HepG2 (cell line): ENCODE results near the gene SNX22. TPM values are rescaled to one million over a fixed set of nuclear protein-coding genes. Genes with fewer than 3 reads are reported as not detected.

ENCODE experiments used
- AGO2 ChIP-seq: fragments of 200-400 bp; formaldehyde crosslinking; optimal IDR thresholded peaks from 2 replicates; pipeline ENCODE3; 2017; ENCODE audit warnings: mild to moderate bottlenecking, low read depth, low read length, moderate library complexity
- ARNTL ChIP-seq: sonication (generic); formaldehyde crosslinking; IDR thresholded peaks from 2 replicates; pipeline ENCODE4 v1.4.0; 2020; ENCODE audit warnings: mild to moderate bottlenecking, missing genetic modification reagents
- ATM ChIP-seq: fragments of 450-650 bp; IDR thresholded peaks from 2 replicates; pipeline ENCODE4 v1.7.1; 2017; ENCODE audit warnings: mild to moderate bottlenecking, borderline replicate concordance
- ERF ChIP-seq: IDR thresholded peaks from 2 replicates; pipeline ENCODE4 v1.6.1; 2018; ENCODE audit warnings: missing biosample characterization, missing genetic modification reagents
- FOXC1 ChIP-seq: sonication (generic); formaldehyde crosslinking; IDR thresholded peaks from 2 replicates; pipeline ENCODE4 v1.8.0; 2022; ENCODE audit warnings: mild to moderate bottlenecking, missing genetic modification reagents, borderline replicate concordance
- FOXK1 ChIP-seq: sonication (generic); formaldehyde crosslinking; IDR thresholded peaks from 2 replicates; pipeline ENCODE4 v1.4.0; 2020; ENCODE audit warnings: low read depth, missing genetic modification reagents, borderline replicate concordance
- HCFC1 ChIP-seq: fragments of 150-350 bp; IDR thresholded peaks from 2 replicates; pipeline ENCODE4 v1.6.1; 2014; ENCODE audit warnings: low read depth, low read length
- HIC2 ChIP-seq: sonication (generic); formaldehyde crosslinking; IDR thresholded peaks from 2 replicates; pipeline ENCODE4 v1.9.0; 2022; ENCODE audit warnings: low read depth, missing genetic modification reagents
- HMG20A ChIP-seq: IDR thresholded peaks from 2 replicates; pipeline ENCODE4 v1.6.1; 2016; ENCODE audit warnings: borderline replicate concordance
- MIXL1 ChIP-seq: IDR thresholded peaks from 2 replicates; pipeline ENCODE4 v1.6.1; 2016
- PATZ1 ChIP-seq: sonication (generic); formaldehyde crosslinking; IDR thresholded peaks from 2 replicates; pipeline ENCODE4 v1.4.0; 2020; ENCODE audit warnings: missing genetic modification reagents
- PCBP1 ChIP-seq: fragments of 200-400 bp; formaldehyde crosslinking; IDR thresholded peaks from 2 replicates; pipeline ENCODE4 v1.6.1; 2017; ENCODE audit warnings: mild to moderate bottlenecking, low read depth, low read length, borderline replicate concordance
- PHF8 ChIP-seq: sonication (generic); formaldehyde crosslinking; IDR thresholded peaks from 2 replicates; pipeline ENCODE4 v1.5.0; 2020; ENCODE audit warnings: missing genetic modification reagents
- POGZ ChIP-seq: sonication (generic); formaldehyde crosslinking; IDR thresholded peaks from 2 replicates; pipeline ENCODE4 v1.4.0; 2020; ENCODE audit warnings: mild to moderate bottlenecking, missing genetic modification reagents
- POLR2G ChIP-seq: fragments of 200-400 bp; formaldehyde crosslinking; IDR thresholded peaks from 2 replicates; pipeline ENCODE4 v1.6.1; 2018; ENCODE audit warnings: mild to moderate bottlenecking, low read depth, low read length, moderate library complexity
- RCOR2 ChIP-seq: IDR thresholded peaks from 2 replicates; pipeline ENCODE4 v1.6.1; 2016; ENCODE audit warnings: missing biosample characterization, missing genetic modification reagents
- SMAD9 ChIP-seq: sonication (generic); formaldehyde crosslinking; IDR thresholded peaks from 2 replicates; pipeline ENCODE4 v1.5.1; 2020; ENCODE audit warnings: mild to moderate bottlenecking, missing genetic modification reagents
- TAF15 ChIP-seq: fragments of 200-400 bp; formaldehyde crosslinking; IDR thresholded peaks from one replicate; pipeline ENCODE4 v1.6.1; 2018; ENCODE audit warnings: mild to moderate bottlenecking, low read depth, low read length; ENCODE audit not compliant: poor library complexity, severe bottlenecking
- YEATS4 ChIP-seq: sonication (generic); formaldehyde crosslinking; IDR thresholded peaks from 2 replicates; pipeline ENCODE4 v1.4.0; 2020; ENCODE audit warnings: missing genetic modification reagents, borderline replicate concordance
- ZFX ChIP-seq: sonication (generic); formaldehyde crosslinking; IDR thresholded peaks from 2 replicates; pipeline ENCODE4 v1.4.0; 2020; ENCODE audit warnings: mild to moderate bottlenecking, low read depth, missing genetic modification reagents, moderate library complexity
- ZNF207 ChIP-seq: fragments of 450-650 bp; IDR thresholded peaks from 2 replicates; pipeline ENCODE4 v1.6.1; 2016; ENCODE audit warnings: antibody characterized with exemption, borderline replicate concordance
- ZNF724P ChIP-seq: sonication (generic); formaldehyde crosslinking; IDR thresholded peaks from 2 replicates; pipeline ENCODE4 v1.8.0; 2022; ENCODE audit warnings: missing genetic modification reagents, borderline replicate concordance
- ZUFSP ChIP-seq: sonication (generic); formaldehyde crosslinking; IDR thresholded peaks from 2 replicates; pipeline ENCODE4 v1.9.0; 2021; ENCODE audit warnings: missing genetic modification reagents, mild to moderate bottlenecking, borderline replicate concordance
- polyA plus RNA-seq, 8 experiments: library from polyadenylated mRNA; depleted of rRNA in 3 of 8; stranded (reverse) in 7 of 8; unstranded in 1 of 8; fragments of >200 nt; fragmentation: Illumina TruSeq in 4 of 8; extraction: Trizol in 4 of 8; gene quantifications; 2 replicates each; pipeline versions ENCODE4 v1.2.1 to v1.2.3, GENCODE V29; 2011 to 2016; ENCODE audit warnings: low read depth in 4 of 8, missing spikeins in 1 of 8, mixed read lengths in 1 of 8; ENCODE audit not compliant: insufficient read depth in 1 of 8
- total RNA-seq, 5 experiments: library from RNA; depleted of rRNA; stranded (reverse); fragments of >200 nt; fragmentation: Illumina TruSeq; extraction: Trizol; gene quantifications; 2 replicates each; pipeline ENCODE4 v1.2.3, GENCODE V29; 2016; ENCODE audit warnings: low read depth in 1 of 5

SNX22 gene
- total and polyA plus RNA-seq, 2 of the 13 experiments (the other 11 are each of a cell fraction or from before 2014, with no cell fraction given): 2.3 to 5.5 TPM

- TF ChIP-seq HIC2 (CRISPR knock-in tag) (peak; percentile 81; the same call in 1 of the 2 replicates), PHF8 (CRISPR knock-in tag) (peak; percentile 36; the same call in 1 of the 2 replicates), PCBP1 (peak; percentile 62; the same call in 1 of the 2 replicates), SMAD9 (CRISPR knock-in tag) (no peak), ZNF724P (CRISPR knock-in tag) (no peak), POLR2G (peak; percentile 66), HMG20A (CRISPR knock-in tag) (0 out of 2 replicates have a peak, but pooled peaks have one; percentile 30), ERF (CRISPR knock-in tag) (peak; percentile 56; the same call in 1 of the 2 replicates), RCOR2 (CRISPR knock-in tag) (no peak), MIXL1 (CRISPR knock-in tag) (no peak), TAF15 (no peak), PATZ1 (peak; percentile 96), HCFC1 (no peak), YEATS4 (CRISPR knock-in tag) (no peak), AGO2 (peak; percentile 89), POGZ (CRISPR knock-in tag) (peak; percentile 61; the same call in 1 of the 2 replicates), FOXC1 (CRISPR knock-in tag) (peak; percentile 27; the same call in 1 of the 2 replicates), ZUFSP (no peak), FOXK1 (CRISPR knock-in tag) (no peak), ATM (no peak), ARNTL (CRISPR knock-in tag) (0 out of 2 replicates have a peak, but pooled peaks have one; percentile 34), ZNF207 (no peak), ZFX (peak; percentile 62)
Measured at GRCh38 chr15:64146885-64147681, 4.4 kb upstream of the SNX22 start (continued).
